Gastrocnemius medialis (tissue), 4 donors: Measurements from ENCODE around the gene SETBP1. TPM values are rescaled to one million over a fixed set of nuclear protein-coding genes. Genes with fewer than 3 reads are reported as not detected.

Experiments
- ATAC-seq, 2 donors: fragments of 150-250 bp; one replicate each; pipeline ENCODE4 v1.9.1; 2016
- DNase-seq, 2 donors: peaks; one replicate each; pipeline ENCODE4 v3.0.0-alpha.2; 2019
- H3K27ac ChIP-seq, 4 donors: fragments of 200-600 bp; sonication (generic); 1 replicate in 1 of 4; 2 replicates in 3 of 4; pipeline ENCODE4 v1.5.1; 2016 to 2018; ENCODE audit warnings: mild to moderate bottlenecking in 2 of 4, moderate library complexity in 1 of 4
- H3K27me3 ChIP-seq, 3 donors: fragments of 200-600 bp; sonication (generic) in 2 of 3; 1 replicate in 1 of 3; 2 replicates in 2 of 3; pipeline versions ENCODE4 v1.5.1 to v1.6.0; 2016 to 2019; ENCODE audit warnings: mild to moderate bottlenecking in 1 of 3, moderate library complexity in 1 of 3
- H3K36me3 ChIP-seq, 2 donors: fragments of 200-600 bp; sonication (generic) in 1 of 2; one replicate each; pipeline ENCODE4 v1.5.1; 2017 to 2018
- H3K4me1 ChIP-seq, 2 donors: fragments of 200-600 bp; sonication (generic) in 1 of 2; one replicate each; pipeline ENCODE4 v1.5.1; 2016 to 2017; ENCODE audit warnings: mild to moderate bottlenecking in 2 of 2
- H3K4me3 ChIP-seq, 4 donors: fragments of 200-600 bp; sonication (generic) in 3 of 4; 1 replicate in 1 of 4; 2 replicates in 3 of 4; pipeline ENCODE4 v1.5.1; 2016 to 2019; ENCODE audit warnings: mild to moderate bottlenecking in 2 of 4
- H3K9me3 ChIP-seq, 3 donors: fragments of 200-600 bp; sonication (generic) in 2 of 3; 1 replicate in 1 of 3; 2 replicates in 2 of 3; pipeline ENCODE4 v1.5.1; 2016 to 2019
- CTCF ChIP-seq, 5 experiments: fragments of 450-650 bp in 3 of 5; fragments of 200-600 bp in 2 of 5; sonication (generic) in 2 of 5; IDR thresholded peaks in 4 of 5; conservative IDR thresholded peaks in 1 of 5; 1 replicate in 4 of 5; 2 replicates in 1 of 5; pipeline ENCODE4 v1.5.1; 2016 to 2019; ENCODE audit warnings: antibody characterized with exemption in 5 of 5, mild to moderate bottlenecking in 3 of 5, moderate library complexity in 3 of 5
- POLR2A ChIP-seq, 2 donors: fragments of 450-650 bp; IDR thresholded peaks; one replicate each; pipeline ENCODE4 v1.6.1; 2017; ENCODE audit warnings: antibody characterized with exemption in 2 of 2, mild to moderate bottlenecking in 2 of 2, moderate library complexity in 2 of 2
- in situ Hi-C, 4 donors: fragments of 200-750 bp; cut with MboI; loops; one replicate each; pipeline versions ENCODE4 v1.15.0 to v1.8.0; 2017; ENCODE audit warnings: low sequenced_read_pairs in 4 of 4
- intact Hi-C: fragments of 100-400 bp; cut with DNase I; formaldehyde crosslinking; loops from one replicate; pipeline ENCODE4 v1.15.1; 2023; ENCODE audit warnings: low total_unique reads
- total RNA-seq, 4 donors: library from RNA; depleted of rRNA; stranded (reverse); fragments of >200 nt; gene quantifications; one replicate each; pipeline versions ENCODE4 v1.1.0 to v1.2.3, GENCODE V29; 2016

Gene SETBP1
- total RNA-seq, 4 donors from 2014 or later = 9.2 to 20.0 (median 15.3) TPM

DNA sequence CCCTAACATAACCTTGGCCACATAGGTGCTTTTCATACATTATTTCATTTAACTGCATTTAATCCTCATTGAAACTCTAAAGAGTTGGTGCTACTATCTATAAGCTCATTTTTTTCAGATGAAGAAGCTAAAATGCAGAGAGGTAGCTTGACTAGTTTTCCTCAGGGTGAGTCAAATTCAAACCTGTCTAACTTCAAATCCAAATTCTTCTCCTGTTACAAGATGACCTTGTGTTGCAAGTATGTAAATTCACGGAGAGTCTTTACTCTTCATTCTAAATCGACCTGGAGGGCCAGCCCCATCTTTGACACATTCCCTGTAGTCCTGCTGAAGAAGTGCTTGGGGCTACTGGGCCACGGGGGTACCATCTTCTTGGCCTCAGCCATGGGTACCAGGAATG, 8.2 kb upstream of the SETBP1 start:
- intact Hi-C loops = no loop called here
- H3K9me3 ChIP-seq = no peaks in the 10 kb centered on the region
- no peak for DNase-seq
- no peaks in the 10 kb centered on the region for H3K27me3 ChIP-seq
- no peak for ATAC-seq
- no peak overlapping the region for H3K27ac ChIP-seq
- no peaks in the 10 kb centered on the region for H3K36me3 ChIP-seq
- in situ Hi-C loops = loop anchor here (10.0 to 25.0 kb wide), 4 partner anchors 222 to 712 kb away; no protein-coding TSS in a partner anchor
- no peaks in the 10 kb centered on the region for H3K4me1 ChIP-seq
- TF ChIP-seq POLR2A (IDR thresholded peaks at IDR 0.05) (no peak), CTCF (IDR thresholded peaks at IDR 0.05 in 4 of 5, conservative IDR thresholded peaks at IDR 0.05 in 1 of 5) (no peak)
- H3K4me3 ChIP-seq = no peak overlapping the region

- intact Hi-C loops = no loop called here
- Histone ChIP-seq H3K27ac (no peak overlapping the region), H3K27me3 (no peaks in the 10 kb centered on the region), H3K9me3 (no peaks in the 10 kb centered on the region), H3K36me3 (no peaks in the 10 kb centered on the region), H3K4me3 (no peak overlapping the region), H3K4me1 (no peaks in the 10 kb centered on the region)
- TF ChIP-seq CTCF (IDR thresholded peaks at IDR 0.05 in 4 of 5, conservative IDR thresholded peaks at IDR 0.05 in 1 of 5) (no peak), POLR2A (IDR thresholded peaks at IDR 0.05) (no peak)
- in situ Hi-C loops = loop anchor here (10.0 to 25.0 kb wide), 4 partner anchors 221 to 711 kb away; no protein-coding TSS in a partner anchor
- ATAC-seq (peak in 1 of 2 donors; percentile 39), DNase-seq (no peak)
These were observed 7.3 kb upstream of the SETBP1 start for GRCh38 chr18:44673256-44673880.

DNA sequence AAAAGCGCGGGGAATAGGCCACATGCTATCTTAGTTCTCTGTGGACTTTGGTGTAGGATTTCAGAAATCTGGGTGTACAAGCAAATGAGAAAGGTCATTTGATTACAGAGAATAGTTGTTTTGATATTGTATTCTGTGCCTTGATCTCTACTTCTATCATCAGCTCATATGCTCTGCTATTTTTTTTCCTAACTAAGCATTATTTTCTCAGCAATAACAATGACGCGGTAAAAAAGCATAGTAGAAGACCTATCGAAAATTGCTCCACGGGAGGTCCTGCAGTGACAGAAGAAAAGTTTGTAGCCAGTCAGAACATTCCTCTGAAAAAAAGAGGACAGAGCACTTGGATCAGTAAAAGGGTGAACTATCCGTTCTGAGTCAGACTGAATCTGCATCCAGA, 2.8 kb upstream of the SETBP1 start:
- in situ Hi-C loops (loop anchor here (5.0 to 25.0 kb wide), 6 partner anchors 109 to 707 kb away; no protein-coding TSS in a partner anchor), intact Hi-C loops (no loop called here)
- H3K4me1 ChIP-seq = peaks cover 15 to 19% of the 10 kb centered on the region in 2 donors
- no peaks in the 10 kb centered on the region for H3K36me3 ChIP-seq
- DNase-seq (no peak), ATAC-seq (no peak)
- no peak overlapping the region for H3K4me3 ChIP-seq
- H3K27me3 ChIP-seq = no peaks in the 10 kb centered on the region
- no peaks in the 10 kb centered on the region for H3K9me3 ChIP-seq
- TF ChIP-seq CTCF (IDR thresholded peaks at IDR 0.05 in 4 of 5, conservative IDR thresholded peaks at IDR 0.05 in 1 of 5) (no peak), POLR2A (IDR thresholded peaks at IDR 0.05) (no peak)
- H3K27ac ChIP-seq = peak overlapping the region in 1 of 4 donors; percentile 92

DNA sequence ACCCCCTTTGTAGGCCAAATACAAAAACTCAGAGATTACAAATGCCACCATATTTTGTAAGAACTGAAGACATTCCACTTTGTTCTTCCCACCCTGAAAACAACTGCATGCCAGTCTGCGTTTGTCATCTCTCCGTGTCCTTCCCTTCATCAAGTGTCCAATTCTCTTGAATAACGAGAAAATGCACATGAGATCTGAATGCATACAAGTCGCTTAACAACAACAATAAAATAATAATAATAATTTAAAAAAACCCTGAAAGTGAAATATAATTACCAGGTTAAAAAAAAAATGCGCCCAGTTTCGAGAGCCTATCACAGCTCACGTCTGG, 2.0 kb upstream of the SETBP1 start:
- intact Hi-C loops = loop anchor here (1.0 kb wide), 4 partner anchors 66 to 646 kb away; no protein-coding TSS in a partner anchor
- no peak for ATAC-seq
- TF ChIP-seq POLR2A (IDR thresholded peaks at IDR 0.05) = no peak
- TF ChIP-seq CTCF (IDR thresholded peaks at IDR 0.05 in 4 of 5, conservative IDR thresholded peaks at IDR 0.05 in 1 of 5) = no peak
- peak overlapping the region; percentile 58 to 83 (median 79) for H3K4me3 ChIP-seq
- in situ Hi-C loops = loop anchor here (5.0 to 25.0 kb wide), 6 partner anchors 109 to 706 kb away; no protein-coding TSS in a partner anchor
- peak overlapping the region; percentile 86 to 100 (median 96) for H3K27ac ChIP-seq
- no peak for DNase-seq
- H3K4me1 ChIP-seq = peaks cover 23 to 27% of the 10 kb centered on the region in 2 donors
- no peaks in the 10 kb centered on the region for H3K27me3 ChIP-seq
- no peaks in the 10 kb centered on the region for H3K9me3 ChIP-seq
- no peaks in the 10 kb centered on the region for H3K36me3 ChIP-seq
